Natural killer cell treated with Interleukin-12 subunit alpha and Interleukin-12 subunit beta and Interleukin-15 and Interleukin-18, amount 100 ng/mL, for 72 hours (primary cell): Measurements from ENCODE around the gene LRRC4C. TPM values are rescaled to one million over a fixed set of nuclear protein-coding genes. Genes with fewer than 3 reads are reported as not detected.
"Not testable (repeated sequence)": the region's sequence is repeated elsewhere in the genome, so short reads cannot be mapped to it uniquely, and the experiment has no call there.

Experiments
- ATAC-seq, 2 donors: fragments of 150-1000 bp; cut with Tn5 transposase in 1 of 2; sonication (Bioruptor Pico), chemical (Tn5 transposase) in 1 of 2; 2 replicates each; pipeline ENCODE4 v1.10.0; 2021
- DNase-seq: peaks from one replicate; pipeline ENCODE4 v3.0.0; 2022; ENCODE audit warnings: low spot score
- H3K27ac Mint-ChIP-seq, 2 donors: 1 replicate in 1 of 2; 2 replicates in 1 of 2; pipeline ENCODE4 v1.8.0; 2022; ENCODE audit warnings: mixed read lengths in 2 of 2, mild to moderate bottlenecking in 1 of 2, moderate library complexity in 1 of 2
- H3K27me3 Mint-ChIP-seq, 2 donors: 1 replicate in 1 of 2; 2 replicates in 1 of 2; pipeline ENCODE4 v1.8.0; 2022; ENCODE audit warnings: mixed read lengths in 2 of 2
- H3K36me3 Mint-ChIP-seq: one replicate; pipeline ENCODE4 v1.8.0; 2022; ENCODE audit warnings: mixed read lengths
- H3K4me1 Mint-ChIP-seq, 2 donors: 1 replicate in 1 of 2; 2 replicates in 1 of 2; pipeline ENCODE4 v1.8.0; 2022; ENCODE audit warnings: low read depth in 2 of 2, mixed read lengths in 2 of 2, mild to moderate bottlenecking in 1 of 2
- H3K4me3 Mint-ChIP-seq: one replicate; pipeline ENCODE4 v1.8.0; 2022; ENCODE audit warnings: mixed read lengths
- H3K9me3 Mint-ChIP-seq: 2 replicates; pipeline ENCODE4 v1.8.0; 2022; ENCODE audit warnings: mixed read lengths
- total RNA-seq, 2 donors: library from RNA; stranded (reverse); gene quantifications; one replicate each; pipeline ENCODE4 v1.2.3, GENCODE V29; 2022

LRRC4C gene
- total RNA-seq, 2 donors from 2014 or later = not detected

DNA sequence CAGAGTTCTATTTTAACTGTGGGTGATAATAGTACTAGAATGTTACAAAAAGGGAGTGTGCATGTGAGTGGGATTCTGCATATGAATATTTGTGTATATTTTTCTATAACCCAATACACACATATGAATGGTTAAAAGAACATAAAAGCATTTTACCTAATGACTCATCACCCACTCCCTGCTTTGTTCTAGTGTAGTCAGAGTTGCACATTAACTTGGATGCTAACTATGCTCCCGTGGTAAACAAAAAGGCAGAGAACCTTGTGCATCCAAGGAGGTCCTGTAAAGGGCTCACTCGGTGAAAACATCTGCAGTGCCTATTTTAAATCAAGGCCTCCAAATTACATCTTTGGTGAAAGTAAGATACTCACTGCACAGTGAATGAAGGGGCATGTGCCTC lies 1289.4 kb downstream of the LRRC4C start:
- ATAC-seq = no peak
- no peak for DNase-seq
- H3K9me3 Mint-ChIP-seq = peaks cover 11% of the 10 kb centered on the region
- no peaks in the 10 kb centered on the region for H3K4me1 Mint-ChIP-seq
- no peaks in the 10 kb centered on the region for H3K27me3 Mint-ChIP-seq
- no peaks in the 10 kb centered on the region for H3K36me3 Mint-ChIP-seq
- no peak overlapping the region for H3K4me3 Mint-ChIP-seq
- H3K27ac Mint-ChIP-seq = no peak overlapping the region

DNA sequence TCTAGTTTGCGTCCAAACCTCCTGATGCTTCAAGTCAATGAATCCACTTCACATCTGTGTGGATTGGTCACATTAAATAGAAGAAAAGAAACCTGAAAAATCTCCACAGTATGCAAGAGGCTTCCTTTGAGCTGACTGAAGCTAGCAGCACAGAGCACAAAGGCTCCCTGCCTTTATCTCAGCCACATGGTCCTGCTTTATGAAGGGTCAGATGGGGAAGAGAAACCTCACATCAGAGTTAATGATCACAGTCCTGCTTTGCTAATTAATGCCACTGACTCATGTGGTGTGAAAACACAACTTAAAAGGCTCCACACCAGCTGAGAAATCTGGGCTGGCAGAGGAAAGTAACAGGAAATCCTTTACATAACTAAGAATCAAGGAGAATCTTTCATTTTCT lies 1291.0 kb downstream of the LRRC4C start:
- Mint-ChIP-seq H3K4me3 (no peak overlapping the region), H3K27me3 (no peaks in the 10 kb centered on the region), H3K4me1 (no peaks in the 10 kb centered on the region), H3K27ac (no peak overlapping the region), H3K9me3 (peaks cover 12% of the 10 kb centered on the region), H3K36me3 (no peaks in the 10 kb centered on the region)
- no peak for DNase-seq
- no peak for ATAC-seq

DNA sequence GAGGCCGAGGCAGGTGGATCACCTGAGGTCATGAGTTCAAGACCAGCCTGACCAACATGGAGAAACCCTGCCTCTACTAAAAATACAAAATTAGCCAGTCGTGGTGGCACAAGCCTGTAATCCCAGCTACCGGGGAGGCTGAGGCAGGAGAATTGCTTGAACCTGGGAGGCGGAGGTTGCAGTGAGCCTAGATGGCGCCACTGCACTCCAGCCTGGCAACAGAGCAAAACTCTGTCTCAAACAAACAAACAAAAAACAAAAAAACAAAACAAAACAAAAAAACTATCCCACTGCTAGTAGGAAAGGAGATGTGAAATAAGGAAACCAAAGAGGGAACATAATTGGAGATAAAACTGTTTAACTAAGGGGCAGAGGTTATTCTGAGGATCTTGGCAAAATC lies 1291.6 kb downstream of the LRRC4C start:
- H3K4me3 Mint-ChIP-seq, H3K36me3 Mint-ChIP-seq, H3K27ac Mint-ChIP-seq, ATAC-seq, DNase-seq, H3K27me3 Mint-ChIP-seq, H3K4me1 Mint-ChIP-seq: not testable (repeated sequence)
- peaks cover 14% of the 10 kb centered on the region for H3K9me3 Mint-ChIP-seq

DNA sequence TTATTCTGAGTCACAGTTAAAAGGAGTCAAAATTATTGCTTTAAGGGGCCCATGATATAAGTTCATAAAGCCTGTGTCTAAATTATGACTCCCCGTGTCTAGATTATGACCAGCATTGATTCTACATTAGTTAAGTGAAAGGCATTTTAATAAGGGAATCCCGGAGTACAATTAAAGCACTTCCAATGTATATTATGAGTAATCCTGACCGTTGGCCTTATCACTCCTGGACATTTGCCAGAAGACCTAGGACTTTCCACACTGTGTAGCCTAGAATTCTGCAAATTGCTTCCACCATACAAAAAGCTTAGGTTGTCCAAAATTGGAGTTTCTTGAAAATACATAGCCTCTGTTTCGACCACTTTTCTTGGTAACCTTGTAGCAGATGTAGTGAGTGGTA lies 1292.6 kb downstream of the LRRC4C start:
- no peak for ATAC-seq
- Mint-ChIP-seq H3K36me3 (no peaks in the 10 kb centered on the region), H3K4me1 (no peaks in the 10 kb centered on the region), H3K27ac (no peak overlapping the region), H3K27me3 (no peaks in the 10 kb centered on the region), H3K9me3 (peaks cover 15% of the 10 kb centered on the region), H3K4me3 (no peak overlapping the region)
- DNase-seq = no peak

DNA sequence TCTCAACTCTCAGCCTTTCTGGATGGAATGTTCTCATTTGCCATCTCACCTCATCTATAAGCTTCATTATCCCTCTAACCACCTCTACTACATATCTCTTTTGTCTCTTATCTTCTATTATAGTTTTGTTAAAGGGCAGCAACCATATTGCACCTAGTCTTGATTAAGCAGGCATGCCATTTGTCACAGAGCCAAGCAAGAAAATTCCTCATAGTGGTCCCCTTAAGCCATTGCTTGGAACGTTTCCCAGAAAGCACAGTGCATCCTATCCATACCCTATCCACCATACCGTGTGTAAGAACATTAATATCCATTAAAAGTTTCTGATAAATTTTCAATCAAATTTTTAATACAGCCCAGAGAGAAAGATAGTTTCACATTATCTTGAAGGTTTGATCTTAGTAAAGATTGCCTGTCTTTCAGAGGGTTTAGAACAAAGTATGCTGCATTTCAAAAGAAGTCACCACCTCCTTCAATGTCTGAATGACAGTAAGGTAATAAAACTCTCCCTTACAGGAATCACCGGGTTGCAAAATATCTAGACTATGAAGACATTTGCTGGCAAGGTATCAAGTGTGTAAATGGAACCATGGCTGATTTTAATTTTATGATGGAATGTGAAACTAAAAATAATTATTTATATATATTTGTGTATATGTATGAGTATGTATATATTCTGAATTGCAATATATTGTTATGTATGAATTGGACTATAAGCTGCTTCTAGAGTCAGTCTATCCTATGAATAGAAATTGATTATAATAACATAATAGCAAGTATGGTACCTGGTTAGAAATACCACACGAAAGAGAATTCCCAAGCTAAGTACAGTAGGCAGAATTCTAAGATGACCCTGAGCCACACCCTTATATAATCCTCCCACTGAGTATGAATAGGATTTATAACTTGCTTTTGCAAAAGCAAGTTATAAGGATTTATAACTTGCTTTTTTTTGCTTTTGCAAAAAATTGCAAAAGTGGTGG lies 1296.3 kb downstream of the LRRC4C start:
- no peaks in the 10 kb centered on the region for H3K4me1 Mint-ChIP-seq
- H3K9me3 Mint-ChIP-seq = peaks cover 13% of the 10 kb centered on the region
- H3K4me3 Mint-ChIP-seq = no peak overlapping the region
- H3K27ac Mint-ChIP-seq = no peak overlapping the region
- H3K27me3 Mint-ChIP-seq = no peaks in the 10 kb centered on the region
- DNase-seq (no peak), ATAC-seq (no peak)
- H3K36me3 Mint-ChIP-seq = no peaks in the 10 kb centered on the region

DNA sequence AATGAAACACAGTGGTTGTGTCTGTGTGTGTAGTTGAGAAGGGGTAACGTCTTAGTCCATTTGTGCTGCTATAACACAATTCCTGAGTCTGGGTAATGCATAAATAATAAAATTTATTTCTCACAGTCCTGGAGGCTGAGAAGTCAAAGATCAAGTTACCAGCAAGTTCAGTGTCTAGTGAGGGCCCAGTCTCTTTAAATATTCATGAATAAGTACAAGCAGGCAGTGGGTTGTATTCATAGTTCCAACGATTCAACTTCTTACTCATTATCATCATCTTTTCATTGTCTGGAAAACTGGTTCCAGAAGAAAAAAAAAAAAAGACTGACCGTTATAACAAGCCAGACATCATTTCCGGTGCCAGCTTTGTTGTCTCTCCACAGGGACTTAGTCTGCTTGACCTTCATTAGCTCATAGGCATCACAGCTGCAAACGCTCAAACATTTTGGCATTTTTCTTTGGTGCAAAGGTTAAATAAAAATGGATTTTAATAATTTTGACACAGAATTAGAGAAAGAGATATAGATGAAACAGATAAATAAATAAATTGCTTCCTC lies 1297.5 kb downstream of the LRRC4C start:
- no peak overlapping the region for H3K27ac Mint-ChIP-seq
- DNase-seq = no peak
- no peaks in the 10 kb centered on the region for H3K27me3 Mint-ChIP-seq
- H3K4me1 Mint-ChIP-seq = no peaks in the 10 kb centered on the region
- peaks cover 12% of the 10 kb centered on the region for H3K9me3 Mint-ChIP-seq
- ATAC-seq = no peak
- H3K36me3 Mint-ChIP-seq = no peaks in the 10 kb centered on the region
- no peak overlapping the region for H3K4me3 Mint-ChIP-seq

DNA sequence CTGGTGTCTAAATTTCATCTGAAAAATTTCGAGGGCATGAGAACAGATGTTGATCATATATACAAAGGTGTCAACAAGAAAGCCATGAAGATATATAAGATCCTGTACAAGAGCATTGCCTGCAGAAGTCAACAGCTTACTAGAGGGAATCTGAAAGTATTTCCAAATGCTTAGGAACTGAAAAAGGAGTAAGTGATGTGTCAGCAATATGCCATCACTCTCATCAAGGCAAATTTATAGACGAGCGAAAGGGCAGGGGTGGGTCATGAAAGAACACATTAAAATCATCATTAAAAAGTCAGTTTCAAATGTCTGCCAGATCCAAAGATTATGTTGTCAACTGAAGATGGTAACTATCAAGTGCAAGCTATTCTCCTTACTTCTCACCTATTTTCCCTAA lies 1299.0 kb downstream of the LRRC4C start:
- Mint-ChIP-seq H3K27me3 (no peaks in the 10 kb centered on the region), H3K27ac (no peak overlapping the region), H3K36me3 (peaks cover 2% of the 10 kb centered on the region), H3K4me1 (no peaks in the 10 kb centered on the region), H3K4me3 (no peak overlapping the region), H3K9me3 (peaks cover 27% of the 10 kb centered on the region)
- no peak for DNase-seq
- no peak for ATAC-seq

DNA sequence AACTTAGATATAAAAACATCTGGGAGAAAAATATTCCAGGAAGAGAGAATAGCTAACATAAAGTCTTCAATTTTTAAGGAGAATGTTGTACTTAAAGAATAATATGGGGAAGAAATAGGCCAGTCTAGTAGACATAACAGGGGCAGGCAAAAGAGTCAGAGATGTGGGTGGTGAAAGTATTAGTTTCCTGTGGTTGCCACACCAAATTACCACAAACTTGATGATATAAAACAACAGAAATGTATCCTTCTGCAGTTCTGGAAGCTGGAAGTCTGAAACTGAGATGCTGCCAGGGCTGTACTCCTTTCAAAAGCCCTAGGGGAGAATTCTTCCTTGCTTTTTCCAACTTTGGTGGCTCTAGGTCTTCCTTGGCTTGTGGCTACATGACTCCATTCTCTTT lies 1309.7 kb downstream of the LRRC4C start:
- Mint-ChIP-seq H3K9me3 (peaks cover 16% of the 10 kb centered on the region), H3K4me3 (no peak overlapping the region), H3K4me1 (no peaks in the 10 kb centered on the region), H3K27me3 (no peaks in the 10 kb centered on the region), H3K27ac (no peak overlapping the region), H3K36me3 (peaks cover 7% of the 10 kb centered on the region)
- DNase-seq (no peak), ATAC-seq (no peak)

DNA sequence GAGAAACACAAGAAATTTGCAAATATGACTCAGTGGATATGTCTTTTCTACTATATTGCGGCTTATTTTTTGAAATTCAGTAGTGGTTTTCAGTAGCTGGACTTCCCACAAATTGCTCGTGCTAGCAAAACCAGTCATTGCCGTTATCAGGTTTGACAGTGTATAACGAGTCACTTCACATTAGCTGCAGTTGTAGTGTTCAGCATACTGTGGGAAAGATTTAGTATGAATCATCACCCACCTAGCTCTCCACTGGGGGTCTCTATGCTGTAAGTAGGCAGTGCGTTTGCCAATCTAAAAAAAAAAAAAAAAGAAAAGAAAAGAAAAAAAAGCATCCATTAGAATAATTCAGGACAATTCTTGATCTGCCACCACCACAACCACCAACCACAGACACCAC lies 1318.9 kb downstream of the LRRC4C start:
- DNase-seq = no peak
- Mint-ChIP-seq H3K36me3 (peaks cover 7% of the 10 kb centered on the region), H3K4me1 (no peaks in the 10 kb centered on the region), H3K27me3 (no peaks in the 10 kb centered on the region), H3K4me3 (no peak overlapping the region), H3K9me3 (peaks cover 15% of the 10 kb centered on the region), H3K27ac (no peak overlapping the region)
- no peak for ATAC-seq

DNA sequence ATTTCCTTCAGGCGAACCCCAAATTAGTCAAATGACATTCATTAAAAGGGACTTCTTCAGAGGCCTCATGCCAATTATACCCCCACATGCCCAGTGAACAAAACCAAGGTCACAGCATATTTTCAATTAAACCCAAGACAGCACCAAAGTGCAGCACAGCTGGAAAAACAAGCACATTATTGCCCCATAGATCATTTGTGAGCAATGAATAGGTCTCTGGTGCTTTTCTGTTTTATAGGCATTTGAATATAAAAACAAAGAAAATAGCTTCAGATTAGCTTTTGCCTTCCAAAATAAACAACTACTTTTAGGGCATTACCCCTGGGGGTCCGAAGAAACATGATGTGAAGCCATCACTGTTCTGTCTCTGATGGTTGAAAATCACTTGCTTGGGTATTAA lies 1319.9 kb downstream of the LRRC4C start:
- H3K27ac Mint-ChIP-seq = no peak overlapping the region
- no peaks in the 10 kb centered on the region for H3K27me3 Mint-ChIP-seq

DNA sequence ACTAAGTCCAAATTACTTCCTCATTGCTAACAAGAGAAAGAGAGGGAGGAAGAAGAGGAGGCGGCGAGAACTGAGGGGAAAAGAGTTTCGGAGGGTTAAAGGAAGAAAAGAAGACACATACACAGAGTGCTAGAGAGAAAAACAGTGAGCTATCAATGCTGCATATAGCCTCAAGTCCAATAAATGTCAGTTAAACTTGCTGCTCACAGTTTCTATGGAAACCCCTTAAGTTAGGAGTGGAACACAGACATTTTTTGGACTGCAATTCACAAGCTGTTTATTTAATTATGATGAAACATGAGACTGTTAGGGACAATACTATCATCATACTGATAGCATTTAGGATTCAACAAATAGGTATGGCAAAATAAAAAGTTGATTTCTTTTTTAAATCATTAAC lies 1320.4 kb downstream of the LRRC4C start:
- no peak overlapping the region for H3K4me3 Mint-ChIP-seq
- no peak for DNase-seq
- H3K36me3 Mint-ChIP-seq = peaks cover 7% of the 10 kb centered on the region
- no peaks in the 10 kb centered on the region for H3K4me1 Mint-ChIP-seq
- H3K9me3 Mint-ChIP-seq = peaks cover 15% of the 10 kb centered on the region
- ATAC-seq = no peak
- no peak overlapping the region for H3K27ac Mint-ChIP-seq
- H3K27me3 Mint-ChIP-seq = no peaks in the 10 kb centered on the region

More for the DNA sequence above, 1319.9 kb downstream of the LRRC4C start:
- Mint-ChIP-seq H3K36me3 (peaks cover 7% of the 10 kb centered on the region), H3K4me3 (no peak overlapping the region), H3K4me1 (no peaks in the 10 kb centered on the region), H3K9me3 (peaks cover 15% of the 10 kb centered on the region)
- DNase-seq (no peak), ATAC-seq (no peak)

DNA sequence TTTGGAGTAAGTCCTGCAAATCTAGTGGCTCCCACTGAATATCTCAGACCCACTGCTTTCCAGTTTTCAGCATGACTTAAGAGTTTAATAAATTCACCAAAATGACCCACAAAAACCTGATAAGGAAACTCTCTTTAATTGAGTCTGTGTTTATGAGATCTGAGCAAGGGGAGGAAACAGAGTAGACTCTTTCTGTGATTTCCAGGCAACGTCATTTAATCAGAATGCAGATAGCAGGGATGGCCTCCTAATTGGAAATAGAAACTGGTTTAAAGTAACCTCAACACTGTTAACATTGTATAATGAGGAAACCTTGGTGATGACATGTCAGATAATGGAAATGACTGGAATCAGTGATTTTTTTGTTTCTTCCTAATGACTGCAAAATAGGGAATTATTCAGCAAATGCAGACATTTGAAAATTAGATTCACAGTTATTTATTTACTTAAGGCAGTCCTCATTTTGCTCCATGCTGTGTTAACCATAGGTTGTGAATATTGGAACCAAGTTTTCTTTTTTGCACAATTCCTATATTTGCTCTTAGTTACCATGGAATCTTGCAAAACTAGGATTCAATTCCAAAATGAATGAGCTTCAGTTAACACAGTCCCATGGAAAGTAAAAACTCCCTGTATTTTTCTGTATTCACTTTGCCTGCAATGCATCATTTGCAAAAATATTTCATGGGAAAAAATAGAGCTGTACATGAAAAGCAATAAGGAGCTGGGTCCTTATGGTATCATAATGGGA lies 1324.5 kb downstream of the LRRC4C start:
- no peak overlapping the region for H3K27ac Mint-ChIP-seq
- no peaks in the 10 kb centered on the region for H3K36me3 Mint-ChIP-seq
- DNase-seq (no peak), ATAC-seq (no peak)
- H3K9me3 Mint-ChIP-seq = peaks cover 8% of the 10 kb centered on the region
- no peaks in the 10 kb centered on the region for H3K27me3 Mint-ChIP-seq
- H3K4me3 Mint-ChIP-seq = no peak overlapping the region
- no peaks in the 10 kb centered on the region for H3K4me1 Mint-ChIP-seq

DNA sequence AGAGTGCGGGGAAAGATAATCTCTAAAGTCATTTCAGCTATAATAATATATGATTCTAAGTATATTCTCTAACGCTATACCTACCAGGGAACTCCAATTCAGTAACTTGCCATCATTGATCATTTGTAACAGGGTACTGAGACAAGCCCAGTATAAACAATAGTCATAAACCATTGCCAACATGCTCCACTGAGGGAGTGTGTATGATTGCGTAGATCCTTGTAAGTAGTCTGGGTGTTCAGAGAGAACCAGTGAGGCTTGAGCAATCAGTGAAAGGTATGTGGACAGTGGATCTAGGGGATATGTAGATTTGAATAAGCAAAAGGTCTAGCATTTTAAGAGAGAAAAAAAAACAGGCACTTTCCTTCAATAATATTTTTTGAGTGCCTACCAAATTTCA lies 1326.0 kb downstream of the LRRC4C start:
- no peak overlapping the region for H3K4me3 Mint-ChIP-seq
- H3K27ac Mint-ChIP-seq = no peak overlapping the region
- DNase-seq (no peak), ATAC-seq (no peak)
- no peaks in the 10 kb centered on the region for H3K4me1 Mint-ChIP-seq
- H3K36me3 Mint-ChIP-seq = no peaks in the 10 kb centered on the region
- H3K9me3 Mint-ChIP-seq = peaks cover 8% of the 10 kb centered on the region
- no peaks in the 10 kb centered on the region for H3K27me3 Mint-ChIP-seq

DNA sequence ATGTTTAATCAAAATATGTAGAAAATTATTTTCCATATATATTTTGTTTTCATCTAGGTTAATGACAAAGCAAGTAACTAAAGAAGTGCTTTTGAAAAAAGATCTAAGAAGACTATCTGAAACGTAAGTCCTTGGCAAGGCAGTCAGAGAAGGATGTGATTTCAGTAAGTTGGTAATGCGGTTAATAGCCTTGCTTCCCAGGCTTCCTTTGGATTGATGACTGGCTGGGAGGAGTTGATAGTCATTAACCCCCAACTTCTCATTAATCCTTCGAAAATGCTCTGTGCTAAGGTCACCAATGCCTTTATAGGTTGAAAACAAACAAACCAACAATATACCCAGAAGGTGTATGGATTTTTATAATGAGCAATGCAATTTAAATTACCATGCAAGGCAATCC lies 1326.5 kb downstream of the LRRC4C start:
- Mint-ChIP-seq H3K27ac (no peak overlapping the region), H3K36me3 (no peaks in the 10 kb centered on the region), H3K9me3 (peaks cover 8% of the 10 kb centered on the region), H3K27me3 (no peaks in the 10 kb centered on the region), H3K4me1 (no peaks in the 10 kb centered on the region), H3K4me3 (no peak overlapping the region)
- ATAC-seq (no peak), DNase-seq (no peak)
